HG03025 (cell line): ENCODE data around the gene EMP2.
"Not testable (repeated sequence)": the region's sequence is repeated elsewhere in the genome, so short reads cannot be mapped to it uniquely, and the experiment has no call there.

ENCODE experiments used
- ATAC-seq: cut with Tn5 transposase; IDR thresholded peaks from one replicate; pipeline ENCODE4 v1.9.1; 2021; ENCODE audit warnings: mild to moderate bottlenecking, moderate library complexity; ENCODE audit not compliant: unreplicated experiment, low FRiP score

Gene EMP2, protein sequence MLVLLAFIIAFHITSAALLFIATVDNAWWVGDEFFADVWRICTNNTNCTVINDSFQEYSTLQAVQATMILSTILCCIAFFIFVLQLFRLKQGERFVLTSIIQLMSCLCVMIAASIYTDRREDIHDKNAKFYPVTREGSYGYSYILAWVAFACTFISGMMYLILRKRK

DNA sequence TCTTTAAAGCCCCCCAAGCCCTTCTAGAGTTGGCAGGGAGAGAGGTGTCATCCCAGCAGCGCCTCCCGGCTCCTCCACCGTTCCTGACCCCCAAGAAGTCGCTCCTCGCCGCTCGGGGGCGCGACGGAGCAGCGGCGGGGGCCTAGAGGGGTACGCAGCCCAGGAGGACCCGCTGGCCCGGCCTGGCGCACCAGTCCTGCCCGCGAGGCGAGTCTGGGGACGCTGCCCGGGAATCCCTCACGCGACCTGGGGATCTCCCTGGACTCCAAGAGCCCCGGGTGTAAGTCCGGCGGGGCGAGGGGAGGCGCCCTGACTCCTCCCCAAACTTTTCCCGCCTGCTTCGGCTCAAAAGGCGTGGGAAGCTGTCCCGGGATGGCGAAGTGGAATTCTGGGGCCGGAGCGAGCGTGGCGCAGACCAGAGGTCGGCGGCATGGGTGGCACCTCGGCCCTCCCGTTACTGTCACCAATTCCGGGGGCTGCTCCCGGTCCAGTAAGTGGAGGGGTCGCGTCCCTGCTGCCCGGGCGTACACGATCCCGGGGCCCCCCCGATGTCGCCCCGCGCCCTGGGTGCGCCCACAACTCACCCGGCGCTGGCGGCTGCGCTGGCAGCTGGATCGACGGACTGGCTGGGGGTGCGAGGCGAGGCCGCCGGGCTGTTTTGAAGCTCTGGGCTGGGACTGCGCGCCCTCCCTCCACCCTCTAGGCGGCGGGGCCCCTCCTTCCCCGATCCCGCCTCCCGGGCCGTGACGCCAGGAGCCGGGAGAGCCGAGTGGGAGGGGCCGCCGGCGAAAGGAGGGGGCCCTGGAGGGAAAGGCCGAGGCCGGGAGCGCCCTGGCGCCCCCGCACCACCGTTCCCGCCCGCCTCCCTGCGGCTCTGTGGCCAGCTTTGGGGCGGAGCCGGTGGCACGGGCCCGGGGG lies at the start of gene EMP2:
Gene EMP2, minus strand, starts transcription at position 634 of the 918 bp plus-strand sequence. CDS start 32,981 bp downstream, outside the sequence.
- no peak for ATAC-seq

DNA sequence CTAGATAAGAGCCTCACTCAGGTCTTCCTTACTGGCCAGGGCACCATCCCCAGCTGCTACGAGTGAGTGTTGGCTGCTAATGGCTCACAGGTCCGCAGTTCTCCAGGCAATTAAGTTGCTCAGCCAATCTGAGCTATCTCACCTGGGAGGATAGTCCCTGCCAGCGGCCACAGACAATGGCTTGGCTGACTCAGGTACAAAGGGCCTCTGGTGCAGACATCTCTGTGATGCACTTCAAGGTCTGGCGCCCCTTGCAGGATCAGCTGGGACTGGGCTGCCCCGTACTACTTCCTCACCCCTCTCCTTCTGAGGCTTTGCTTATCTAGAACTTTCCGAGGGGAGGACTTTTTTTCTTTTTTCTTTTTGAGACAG lies 49.2 kb upstream of the EMP2 start:
- no peak for ATAC-seq

DNA sequence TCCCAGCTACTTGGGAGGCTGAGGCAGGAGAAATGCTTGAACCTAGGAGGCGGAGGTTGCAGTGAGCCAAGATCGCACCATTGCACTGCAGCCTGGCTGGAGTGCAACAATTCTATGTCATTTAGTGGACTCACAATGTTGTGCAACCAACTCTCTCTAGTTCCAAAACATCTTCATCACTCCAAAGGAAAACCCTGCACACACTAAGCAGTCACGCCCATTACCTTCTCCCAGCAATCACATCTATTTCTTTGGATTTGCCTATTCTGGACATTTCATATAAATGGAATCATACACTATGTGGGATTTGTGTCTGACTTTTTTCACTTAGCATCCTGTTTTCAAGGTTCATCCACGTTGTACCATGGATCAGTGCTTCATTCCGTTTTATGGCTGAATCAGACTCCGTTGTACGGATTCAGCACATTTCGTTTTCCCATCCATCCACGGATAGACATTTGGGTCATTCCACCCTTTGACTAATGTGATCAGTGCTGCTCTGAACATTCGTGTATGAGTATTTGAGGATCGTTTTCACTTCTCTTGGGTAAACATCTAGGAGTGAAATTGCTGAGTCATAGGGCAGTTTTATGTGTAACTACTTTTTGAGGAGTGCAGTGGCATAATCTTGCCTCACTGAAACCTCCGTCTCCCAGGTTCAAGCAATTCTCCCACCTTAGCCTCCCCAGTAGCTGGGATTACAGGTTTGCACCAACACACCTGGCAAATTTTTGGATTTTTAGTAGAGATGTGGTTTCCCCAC lies 45.4 kb upstream of the EMP2 start:
- no peak for ATAC-seq

DNA sequence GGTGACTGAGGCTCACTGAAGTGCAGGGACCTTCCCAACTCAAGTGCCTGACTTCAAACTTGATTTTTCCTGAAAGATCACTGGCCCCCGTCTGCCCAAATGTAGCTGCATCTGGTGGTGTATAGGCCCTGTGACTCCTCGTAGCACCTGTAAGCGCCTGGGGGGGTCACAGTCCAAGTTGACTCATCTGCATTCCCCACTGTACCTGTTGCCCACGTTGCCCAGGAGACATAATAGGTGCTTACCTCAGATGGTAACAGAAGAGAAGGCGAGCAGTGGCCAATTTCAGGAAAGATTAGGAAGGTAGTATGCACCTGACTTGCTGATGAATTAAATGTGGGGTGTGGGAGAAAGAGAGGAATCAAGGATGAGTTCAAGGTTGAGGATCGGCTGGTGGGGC lies 44.1 kb upstream of the EMP2 start:
- ATAC-seq, result no peak

DNA sequence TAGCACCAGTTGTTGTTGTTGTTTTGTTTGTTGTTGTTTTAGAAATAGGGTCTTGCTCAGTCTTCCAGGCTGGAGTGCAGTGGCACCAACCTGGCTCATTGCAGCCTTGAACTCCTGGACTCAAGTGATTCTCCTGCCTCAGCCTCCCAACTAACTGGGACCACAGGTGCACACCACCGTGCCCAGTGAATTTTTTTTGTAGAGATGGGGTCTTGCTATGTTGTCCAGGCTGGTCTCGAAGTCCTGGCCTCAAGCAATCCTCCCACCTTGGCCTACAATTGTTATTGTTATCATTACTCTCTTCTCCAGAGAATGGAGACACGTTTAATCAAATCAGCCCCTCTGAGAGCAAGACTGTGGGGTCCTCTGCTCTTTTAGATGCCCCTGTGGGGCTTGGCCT lies 42.7 kb upstream of the EMP2 start:
- no peak for ATAC-seq

DNA sequence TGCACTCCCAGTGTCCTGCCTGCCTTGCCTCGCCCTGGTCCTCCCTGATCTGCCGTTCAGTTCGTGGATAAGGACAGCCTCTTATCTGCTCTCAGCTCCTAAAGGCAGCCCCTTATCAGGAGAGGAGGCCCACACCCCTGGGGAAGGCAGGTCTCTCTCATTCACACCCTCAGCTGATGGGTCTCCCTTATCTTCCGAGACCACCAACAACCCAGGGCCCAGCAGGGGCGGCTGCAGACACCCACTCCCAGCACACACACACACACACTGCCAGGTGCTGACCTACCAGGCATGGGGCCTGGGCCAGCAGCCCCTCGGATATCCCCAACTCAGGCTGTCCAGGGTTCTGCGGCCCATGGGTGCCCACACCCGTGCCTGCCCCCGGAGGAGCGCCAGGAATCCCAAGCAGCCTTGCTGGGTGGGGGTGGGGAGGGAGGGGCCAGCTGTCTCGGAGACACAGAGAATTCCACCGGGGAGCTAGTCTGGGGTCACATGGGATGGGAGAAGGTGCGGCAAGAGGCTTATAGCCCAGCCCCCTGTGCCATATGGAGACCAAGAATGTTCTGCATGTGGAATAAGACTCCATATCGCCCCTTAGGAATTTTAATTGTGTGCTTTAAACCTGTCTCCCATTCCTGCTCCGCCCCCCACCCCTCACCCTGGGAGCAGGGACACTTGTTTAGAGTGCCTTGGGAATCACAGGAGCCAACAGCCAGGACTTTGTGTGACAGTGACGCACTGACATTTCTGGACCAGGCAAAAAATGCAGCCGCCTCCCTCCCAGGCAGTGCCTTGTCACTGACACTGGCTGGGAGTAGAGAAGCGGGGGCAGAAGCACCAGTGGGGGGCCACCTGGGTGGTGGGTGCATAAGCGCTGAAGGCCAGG lies 41.9 kb upstream of the EMP2 start:
- ATAC-seq, result no peak

DNA sequence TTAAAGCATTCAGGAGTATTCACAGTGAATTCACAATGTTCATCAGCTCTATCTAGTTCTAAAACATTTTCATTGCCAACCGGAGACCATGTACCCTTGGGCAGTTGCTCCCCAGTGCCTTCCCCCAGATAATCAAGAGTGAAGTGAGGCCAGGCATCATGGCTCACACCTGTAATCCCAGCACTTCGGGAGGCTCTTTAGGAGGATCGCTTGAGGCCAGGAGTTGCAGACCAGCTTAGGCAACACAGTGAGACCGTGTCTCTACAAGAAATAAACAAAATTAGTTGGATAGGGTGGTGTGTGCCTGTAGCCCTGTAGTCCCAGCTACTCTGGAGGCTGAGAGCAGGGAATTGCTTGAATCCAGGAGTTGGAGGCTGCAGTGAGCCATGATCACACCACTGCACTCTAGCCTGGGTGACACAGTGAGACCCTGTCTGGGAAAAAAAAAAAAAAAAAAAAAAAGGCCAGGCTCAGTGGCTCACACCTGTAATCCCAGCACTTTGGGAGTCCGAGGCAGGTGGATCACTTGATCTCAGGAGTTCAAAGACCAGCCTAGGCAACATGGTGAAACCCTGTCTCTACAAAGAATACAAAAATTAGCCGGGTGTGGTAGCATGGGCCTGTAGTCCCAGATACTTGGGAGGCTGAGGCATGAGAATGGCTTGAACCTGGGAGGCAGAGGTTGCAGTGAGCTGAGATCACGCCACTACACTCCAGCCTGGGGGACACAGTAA lies 41.0 kb upstream of the EMP2 start:
- not testable (repeated sequence) for ATAC-seq

DNA sequence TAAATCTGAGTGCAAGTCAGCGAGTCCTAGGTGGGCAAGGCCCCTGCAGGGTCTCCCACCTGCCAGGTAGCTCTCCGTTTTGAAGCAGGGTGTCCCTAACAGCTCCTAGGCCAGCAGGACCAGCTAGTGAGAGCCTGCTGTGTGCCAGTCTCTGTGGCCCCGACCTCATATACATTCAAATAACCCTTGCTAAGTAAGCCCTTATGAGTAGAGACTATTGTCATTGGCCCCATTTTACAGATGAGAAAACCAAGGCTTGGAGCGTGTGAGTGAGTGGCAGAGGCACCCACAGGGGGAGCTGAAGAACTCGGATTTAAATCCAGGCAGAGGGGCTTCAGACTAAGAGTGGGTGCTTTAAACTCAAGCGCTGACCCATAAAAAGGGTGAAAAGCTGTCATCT lies 39.7 kb upstream of the EMP2 start:
- no peak for ATAC-seq

DNA sequence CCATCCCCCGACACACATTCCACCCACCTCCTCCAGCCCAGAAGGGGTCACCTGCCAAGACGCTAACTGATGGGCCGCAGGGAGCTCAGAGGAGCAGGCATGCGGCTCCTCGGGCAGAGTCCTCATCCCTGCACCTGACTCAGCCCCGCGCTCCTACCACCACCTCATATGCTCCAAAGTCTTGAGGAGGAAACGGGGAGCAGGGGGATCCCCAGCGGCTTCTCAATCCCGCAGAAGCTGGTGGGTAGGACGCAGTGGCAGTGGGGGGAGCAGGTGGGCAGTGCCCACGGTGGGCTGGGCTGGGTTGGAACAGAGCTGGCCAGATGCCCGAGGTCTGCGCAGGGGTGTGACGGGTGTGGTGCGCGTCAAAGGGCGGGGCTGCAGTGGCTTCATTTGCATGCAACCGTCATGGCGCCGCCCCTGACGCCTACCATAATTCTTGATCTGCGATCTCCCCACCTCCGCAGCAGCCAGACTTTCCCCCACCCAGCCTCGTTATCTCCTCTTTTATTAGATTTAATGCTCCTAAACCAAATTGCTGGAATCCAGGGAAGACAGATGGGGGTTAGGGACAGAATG lies 39.0 kb upstream of the EMP2 start:
- ATAC-seq, result no peak

DNA sequence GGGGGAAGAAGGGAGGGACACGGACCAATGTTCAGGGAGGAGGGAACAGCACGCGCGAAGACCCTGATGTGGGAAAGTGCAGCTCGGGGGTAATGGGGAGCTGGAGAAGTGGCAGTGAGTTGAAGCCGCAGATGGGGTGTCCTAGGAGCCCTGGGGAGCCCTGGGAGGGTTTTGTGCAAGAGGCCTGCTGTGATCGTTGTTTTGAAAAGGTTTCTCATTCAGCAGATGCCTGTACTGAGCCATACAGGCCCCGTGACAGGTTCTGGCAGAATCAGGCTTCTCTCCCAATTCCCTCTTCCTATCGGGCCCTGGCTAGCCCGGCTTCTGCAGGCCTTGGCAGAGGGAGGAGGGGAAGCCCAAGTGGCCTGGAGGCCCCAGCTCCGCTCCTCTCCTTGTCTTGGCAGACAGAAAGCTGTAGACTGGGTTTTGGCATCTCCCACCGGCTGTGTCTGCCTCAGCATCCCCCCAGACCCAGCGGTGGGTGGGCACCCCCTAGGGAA lies 38.4 kb upstream of the EMP2 start:
- ATAC-seq, result no peak

DNA sequence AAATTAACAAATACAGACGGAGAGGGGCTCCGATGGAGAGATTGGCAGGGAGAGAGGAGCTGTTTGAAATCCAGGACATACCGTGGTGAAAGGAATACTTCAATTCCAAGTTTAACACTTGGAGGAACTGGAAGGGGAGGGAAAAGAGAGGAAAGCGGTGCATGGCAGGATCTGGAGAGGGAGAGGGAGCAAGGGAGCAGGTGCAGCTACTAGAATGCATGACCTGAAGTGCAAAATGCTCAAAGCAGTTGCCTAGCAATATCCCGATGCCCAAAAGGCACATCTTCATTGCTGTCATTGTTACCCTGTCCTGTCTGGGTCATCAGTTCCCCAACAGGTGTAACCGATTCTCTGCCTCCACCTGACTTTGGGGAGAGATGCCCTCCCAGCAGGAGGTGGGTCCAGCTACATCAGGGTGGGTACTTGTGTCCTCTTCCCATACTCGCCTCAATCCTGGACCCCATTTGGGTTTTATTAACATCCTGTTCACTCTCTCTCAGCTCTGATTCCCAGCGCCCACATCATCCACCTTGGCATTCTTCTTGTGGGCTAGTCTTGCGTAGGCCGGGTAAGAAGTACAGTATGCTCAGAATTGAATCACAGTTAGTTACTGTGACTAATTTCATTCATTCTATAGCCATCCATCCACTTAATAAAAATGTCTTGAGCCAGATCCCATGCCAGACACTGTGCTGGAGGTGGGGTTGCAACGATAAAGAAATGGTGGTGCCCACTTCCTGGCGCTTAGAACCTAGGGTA lies 37.4 kb upstream of the EMP2 start:
- ATAC-seq, result no peak

DNA sequence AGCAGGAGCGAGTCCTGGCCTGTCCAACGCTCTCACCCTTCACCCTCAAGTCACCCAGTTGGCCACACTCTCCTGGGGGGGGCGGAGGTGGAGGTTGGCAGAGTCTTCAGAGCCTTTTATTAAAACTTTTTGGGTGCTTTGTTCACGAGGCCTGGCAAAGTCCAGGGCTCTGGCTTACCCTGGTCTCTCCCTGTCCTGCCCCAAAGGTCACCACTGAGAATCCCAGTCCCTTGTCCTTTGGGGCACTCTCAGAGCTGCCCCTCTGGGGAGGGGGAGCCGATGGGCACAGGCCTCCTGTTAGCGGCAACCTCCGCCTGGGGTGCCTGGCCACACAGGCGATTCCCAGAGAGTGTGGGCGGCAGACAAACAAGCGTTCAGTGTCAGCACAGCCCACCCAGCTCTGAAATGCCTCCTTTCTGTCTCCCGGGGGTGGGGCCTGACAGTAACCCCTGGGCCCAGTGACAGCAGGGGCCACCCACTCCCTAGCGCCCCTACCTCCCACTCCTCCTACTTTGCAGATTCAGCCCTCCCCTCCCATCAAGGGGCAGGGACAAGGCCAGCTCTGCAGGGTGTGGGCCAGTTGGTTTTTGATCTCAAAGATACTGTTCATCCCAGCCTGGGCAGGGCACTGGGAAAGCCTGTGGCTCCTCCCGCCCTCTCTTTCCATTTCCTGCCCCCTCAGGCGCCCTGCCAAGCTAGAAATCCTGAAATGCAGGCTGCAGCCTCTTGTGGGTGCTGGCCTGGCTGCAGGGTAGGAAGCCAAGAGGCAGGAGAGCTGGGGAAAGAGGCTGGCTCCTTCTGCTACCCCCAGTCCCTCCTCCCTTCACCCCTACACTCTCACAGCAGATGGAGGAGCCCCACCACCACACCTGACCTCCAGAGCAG lies 36.6 kb upstream of the EMP2 start:
- no peak for ATAC-seq

DNA sequence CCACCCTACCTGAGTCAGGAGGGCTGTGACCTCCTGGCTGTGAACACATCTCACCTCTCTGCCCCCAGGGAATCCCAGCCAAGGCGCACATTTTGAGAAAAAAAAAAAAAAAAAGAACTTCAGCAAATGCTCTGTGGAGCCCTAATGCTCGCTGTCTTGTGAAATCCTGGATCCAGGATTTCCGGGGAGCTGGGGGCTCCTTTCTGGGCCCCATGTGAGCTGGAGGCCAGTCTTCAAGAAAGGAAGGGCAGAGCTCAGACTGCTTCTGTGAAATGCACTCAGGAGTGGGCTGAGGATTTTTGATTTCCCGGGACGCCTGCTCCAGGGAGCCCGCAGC lies 36.0 kb upstream of the EMP2 start:
- ATAC-seq, result no peak

DNA sequence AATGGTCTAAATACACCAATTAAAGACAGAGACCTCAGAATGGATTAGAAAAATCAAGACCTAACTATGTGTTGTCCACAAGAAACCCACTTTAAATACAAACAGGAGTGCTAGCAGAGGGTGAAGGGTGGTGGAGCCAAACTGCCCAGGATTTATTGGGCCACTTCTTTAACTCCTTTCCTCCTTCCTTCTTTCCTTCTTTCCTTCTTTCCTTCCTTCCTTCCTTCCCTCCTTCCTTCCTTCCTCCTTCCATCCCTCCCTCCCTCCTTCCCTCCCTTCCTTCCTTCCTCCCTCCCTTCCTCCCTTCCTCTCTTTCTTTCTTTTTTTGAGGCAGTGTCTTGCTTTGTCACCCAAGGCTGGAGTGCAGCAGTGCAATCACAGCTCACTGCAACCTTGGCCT lies 34.3 kb upstream of the EMP2 start:
- no peak for ATAC-seq

DNA sequence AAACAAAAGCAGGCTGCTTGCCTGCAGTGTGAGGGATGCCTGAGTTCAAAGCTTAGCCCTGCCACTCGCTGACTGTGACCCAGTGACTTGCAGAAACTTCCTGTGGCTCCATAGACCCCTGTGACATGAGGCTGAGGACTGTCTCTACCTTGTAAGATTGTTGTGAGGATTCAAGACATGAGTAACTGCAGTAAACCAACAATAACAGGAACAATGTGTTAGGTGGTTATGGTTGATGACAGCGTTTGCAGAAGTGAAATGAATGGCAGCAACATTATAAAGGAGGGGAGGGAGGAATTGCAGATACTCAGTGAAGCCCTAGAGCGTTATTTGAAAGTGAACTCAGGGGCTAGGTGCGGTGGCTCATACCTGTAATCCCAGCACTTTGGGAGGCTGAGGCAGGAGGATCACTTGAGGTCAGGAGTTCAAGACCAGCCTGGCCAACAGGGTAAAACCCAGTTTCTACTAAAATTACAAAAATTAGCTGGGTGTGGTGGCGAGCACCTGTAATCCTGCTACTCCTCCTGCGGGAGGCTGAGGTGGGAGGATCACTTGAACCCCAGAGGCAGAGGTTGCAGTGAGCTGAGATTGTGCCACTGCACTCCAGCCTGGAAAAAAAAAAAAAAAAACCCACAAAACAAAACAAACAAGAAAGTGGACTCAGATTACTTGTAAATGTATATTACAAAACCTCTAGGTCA lies 33.5 kb upstream of the EMP2 start:
- ATAC-seq, result no peak

DNA sequence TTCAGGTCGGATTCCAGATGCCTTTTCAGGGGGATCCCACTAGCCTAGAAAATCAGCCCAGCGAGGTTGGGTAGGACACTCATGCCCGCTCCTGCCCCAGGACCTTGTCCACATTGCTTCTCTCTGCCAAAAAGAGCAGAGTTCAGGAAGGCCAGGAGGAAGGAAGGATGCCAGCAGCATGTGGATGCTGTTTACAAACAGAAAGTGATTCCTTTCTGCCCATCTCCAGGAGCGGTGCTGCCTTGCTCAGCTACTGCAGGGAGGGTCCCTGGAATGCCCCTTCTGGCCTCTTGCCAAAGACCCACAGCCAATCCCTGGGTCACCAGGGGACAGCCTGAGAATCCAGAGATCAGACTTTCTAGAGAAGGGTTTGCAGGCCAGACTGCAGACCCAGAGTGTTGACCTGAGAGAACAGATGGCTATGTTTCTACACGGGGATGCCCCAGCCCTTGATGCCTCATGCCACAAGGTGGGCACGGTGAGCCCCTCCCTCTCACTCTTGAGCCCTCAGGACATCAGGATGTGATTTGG lies 32.3 kb upstream of the EMP2 start:
- no peak for ATAC-seq

DNA sequence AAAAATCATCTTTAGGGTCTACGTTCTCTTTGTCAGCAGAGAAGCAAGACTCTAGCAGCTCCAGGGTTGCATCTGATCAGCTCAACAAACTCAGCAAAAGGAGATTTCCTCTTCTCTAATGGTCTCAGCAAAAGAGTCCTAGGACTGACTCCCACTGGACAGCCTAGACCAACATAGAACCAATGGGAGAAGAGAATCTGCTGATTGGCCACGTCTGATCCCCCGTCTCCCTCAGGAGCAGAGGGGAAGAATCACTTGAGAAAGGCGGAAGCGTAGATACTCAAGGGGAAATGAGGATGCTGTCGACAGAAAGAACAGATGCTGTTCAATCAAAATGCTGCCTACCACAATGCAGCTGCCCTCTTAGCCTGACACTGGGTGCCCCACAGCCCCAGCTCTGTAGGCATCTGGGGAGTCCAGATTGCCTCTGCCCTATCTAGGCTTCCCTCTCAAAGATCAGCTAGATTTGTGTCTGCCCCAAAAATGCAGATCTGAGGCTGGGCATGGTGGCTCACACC lies 31.5 kb upstream of the EMP2 start:
- ATAC-seq, result no peak
